Peyer's patch (tissue), 4 donors: ENCODE results near the gene NYAP1.

Experiments used
- POLR2A ChIP-seq, 2 donors: fragments of 450-650 bp; IDR thresholded peaks; one replicate each; pipeline ENCODE4 v1.5.1; 2017; ENCODE audit warnings: antibody characterized with exemption in 2 of 2, mild to moderate bottlenecking in 2 of 2, moderate library complexity in 2 of 2
- TF ChIP-seq, protein P1 (sequence below), 6 experiments: fragments of 450-650 bp in 4 of 6; fragments of 200-600 bp in 2 of 6; sonication (generic) in 1 of 6; IDR thresholded peaks; one replicate each; pipeline ENCODE4 v1.5.1; 2017 to 2019; ENCODE audit warnings: antibody characterized with exemption in 6 of 6, mild to moderate bottlenecking in 3 of 6, moderate library complexity in 1 of 6

- TF ChIP-seq, protein P1, sequence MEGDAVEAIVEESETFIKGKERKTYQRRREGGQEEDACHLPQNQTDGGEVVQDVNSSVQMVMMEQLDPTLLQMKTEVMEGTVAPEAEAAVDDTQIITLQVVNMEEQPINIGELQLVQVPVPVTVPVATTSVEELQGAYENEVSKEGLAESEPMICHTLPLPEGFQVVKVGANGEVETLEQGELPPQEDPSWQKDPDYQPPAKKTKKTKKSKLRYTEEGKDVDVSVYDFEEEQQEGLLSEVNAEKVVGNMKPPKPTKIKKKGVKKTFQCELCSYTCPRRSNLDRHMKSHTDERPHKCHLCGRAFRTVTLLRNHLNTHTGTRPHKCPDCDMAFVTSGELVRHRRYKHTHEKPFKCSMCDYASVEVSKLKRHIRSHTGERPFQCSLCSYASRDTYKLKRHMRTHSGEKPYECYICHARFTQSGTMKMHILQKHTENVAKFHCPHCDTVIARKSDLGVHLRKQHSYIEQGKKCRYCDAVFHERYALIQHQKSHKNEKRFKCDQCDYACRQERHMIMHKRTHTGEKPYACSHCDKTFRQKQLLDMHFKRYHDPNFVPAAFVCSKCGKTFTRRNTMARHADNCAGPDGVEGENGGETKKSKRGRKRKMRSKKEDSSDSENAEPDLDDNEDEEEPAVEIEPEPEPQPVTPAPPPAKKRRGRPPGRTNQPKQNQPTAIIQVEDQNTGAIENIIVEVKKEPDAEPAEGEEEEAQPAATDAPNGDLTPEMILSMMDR (IDR thresholded peaks at IDR 0.05): no peak
- TF ChIP-seq POLR2A (IDR thresholded peaks at IDR 0.05): no peak
These were observed 7.5 kb downstream of the NYAP1 start for GRCh38 chr7:100491192-100491578.
